GM12874 (cell line): Measurements from ENCODE around the gene SAG.

Experiments
- CTCF ChIP-seq: IDR thresholded peaks from 2 replicates; pipeline ENCODE4 v1.5.1; 2011; ENCODE audit warnings: low read depth, mild to moderate bottlenecking, control low read depth, low read length, moderate library complexity; ENCODE audit not compliant: insufficient read depth

The SAG gene

GRCh38 chr2:233275223-233275622 is 32.4 kb upstream of the SAG start:
- no peak for TF ChIP-seq CTCF

- TF ChIP-seq CTCF: no peak
Observed at GRCh38 chr2:233278921-233279320, 28.7 kb upstream of the SAG start.

GRCh38 chr2:233280114-233280693 is 27.4 kb upstream of the SAG start:
- no peak for TF ChIP-seq CTCF

- TF ChIP-seq CTCF: no peak
Observed at GRCh38 chr2:233281553-233281952, 26.1 kb upstream of the SAG start.

GRCh38 chr2:233281992-233282603 is 25.5 kb upstream of the SAG start:
- no peak for TF ChIP-seq CTCF

- no peak for TF ChIP-seq CTCF
Observed at GRCh38 chr2:233285921-233286320, 21.7 kb upstream of the SAG start.

- no peak for TF ChIP-seq CTCF
Observed at GRCh38 chr2:233287871-233288270, 19.7 kb upstream of the SAG start.
